GM12874 (cell line): ENCODE measurements around the gene NAP1L1.

Experiments
- CTCF ChIP-seq: IDR thresholded peaks from 2 replicates; pipeline ENCODE4 v1.5.1; 2011; ENCODE audit warnings: low read depth, mild to moderate bottlenecking, control low read depth, low read length, moderate library complexity; ENCODE audit not compliant: insufficient read depth

NAP1L1 gene

GRCh38 chr12:76081909-76082308 lies 2.6 kb downstream of the NAP1L1 start:
- no peak for TF ChIP-seq CTCF

- TF ChIP-seq CTCF = peak; percentile 34; the same call in 1 of the 2 replicates
These were observed 3.6 kb downstream of the NAP1L1 start for GRCh38 chr12:76080729-76081415.

- TF ChIP-seq CTCF = no peak
These were observed 4.3 kb downstream of the NAP1L1 start for GRCh38 chr12:76080017-76080728.

GRCh38 chr12:76078748-76079147 lies 5.7 kb downstream of the NAP1L1 start:
- no peak for TF ChIP-seq CTCF

GRCh38 chr12:76075448-76075847 lies 9.0 kb downstream of the NAP1L1 start:
- no peak for TF ChIP-seq CTCF

- TF ChIP-seq CTCF = no peak
These were observed 9.7 kb downstream of the NAP1L1 start for GRCh38 chr12:76074701-76075336.

- no peak for TF ChIP-seq CTCF
These were observed 10.9 kb downstream of the NAP1L1 start for GRCh38 chr12:76073561-76073960.
